DMS 273 treated with DMSO at 0.1 percent for 48 hours (cell line): Measurements from ENCODE around the gene MLLT6.

Experiments used
- DNase-seq: peaks from one replicate; lab custom pipeline; 2025; lab: John Stamatoyannopoulos, UW

Gene MLLT6

DNA sequence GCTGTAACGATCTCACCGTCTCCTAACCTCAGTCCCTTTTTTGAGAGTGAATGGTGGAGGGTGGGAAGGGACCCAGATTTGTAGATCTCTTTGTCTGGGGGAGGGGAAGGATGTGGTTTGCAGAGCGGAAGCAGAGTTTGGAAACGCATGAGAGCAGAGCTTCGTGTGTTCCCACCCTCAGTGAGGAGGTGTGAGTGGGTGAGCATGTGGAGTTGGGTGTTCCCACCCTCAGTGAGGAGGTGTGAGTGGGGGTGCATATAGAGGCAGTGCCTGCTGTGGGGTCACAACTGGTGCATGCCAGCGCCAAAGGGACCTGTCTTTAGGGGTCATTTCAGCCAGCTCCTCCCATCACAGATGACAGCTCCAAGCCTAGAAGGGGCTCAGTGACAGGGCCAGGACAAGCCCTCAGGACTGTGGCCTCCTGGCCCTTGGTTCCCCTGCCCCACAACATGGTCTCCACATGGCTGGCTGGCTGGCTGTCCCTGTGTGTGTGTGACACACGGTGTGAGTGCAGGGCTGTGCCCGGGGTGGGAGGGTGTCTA lies 23.3 kb downstream of the MLLT6 start:
- DNase-seq: no peak

DNA sequence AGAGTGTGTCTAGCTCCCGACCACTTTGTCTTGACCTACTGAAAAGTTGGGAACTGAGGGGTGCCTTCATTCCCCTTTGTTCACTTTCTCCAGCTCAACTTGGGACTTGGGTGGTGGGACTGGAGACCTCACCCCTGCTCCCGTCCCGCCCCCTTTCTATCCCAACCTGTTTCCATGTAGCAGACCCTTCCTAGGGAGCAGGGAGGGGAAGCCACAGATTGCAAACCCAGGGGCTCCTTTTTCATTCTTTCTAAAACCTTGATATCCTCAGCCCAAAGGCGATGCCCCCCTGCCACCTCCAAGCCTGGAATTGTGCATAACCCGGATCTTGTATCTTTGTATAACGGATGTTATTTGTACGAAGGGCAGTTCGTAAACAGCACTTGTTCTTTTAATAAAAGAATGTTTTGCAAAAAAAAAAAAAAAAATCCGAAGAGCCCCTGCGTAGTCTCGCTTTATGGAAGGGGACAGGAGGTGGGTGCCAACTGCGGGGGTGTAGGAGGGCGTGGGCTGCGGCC lies 24.4 kb downstream of the MLLT6 start:
- no peak for DNase-seq

DNA sequence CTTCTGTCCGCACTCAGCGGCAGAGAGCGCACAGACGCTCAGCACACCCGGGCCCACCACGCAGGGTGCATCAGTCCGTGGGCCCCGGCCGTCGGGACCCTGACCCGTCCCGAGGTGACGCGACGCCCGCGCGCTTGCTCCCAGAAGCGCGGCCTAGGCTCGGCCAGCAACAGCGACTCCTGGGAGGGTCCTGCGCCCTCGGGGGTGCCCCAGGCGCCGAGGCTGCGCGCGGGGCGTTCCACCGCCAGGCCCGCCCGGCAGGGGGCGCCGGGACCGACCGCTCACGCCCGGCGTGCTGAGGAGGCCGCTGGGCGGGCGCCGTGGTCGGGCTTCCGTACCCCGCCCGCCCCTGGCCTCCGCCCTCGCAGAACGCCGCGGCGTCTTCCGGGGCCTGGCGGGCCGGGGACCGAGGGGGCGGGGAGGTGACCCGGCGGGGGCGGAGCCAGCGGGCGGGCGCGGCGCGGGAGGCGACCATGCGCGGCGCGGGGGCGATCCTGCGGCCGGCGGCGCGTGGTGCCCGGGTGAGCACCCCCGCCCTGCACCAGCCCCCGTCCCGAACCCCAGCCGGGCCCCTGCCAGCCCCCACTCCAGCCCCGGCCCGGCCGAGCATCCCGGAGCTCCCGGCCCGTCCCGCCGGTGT lies 24.9 kb downstream of the MLLT6 start, which contains the start of gene CISD3:
TSS of gene CISD3 (plus strand) at position 456 of the 640 bp plus-strand sequence. CDS start at position 474, 18 bp downstream.
- peak; percentile 36 for DNase-seq

DNA sequence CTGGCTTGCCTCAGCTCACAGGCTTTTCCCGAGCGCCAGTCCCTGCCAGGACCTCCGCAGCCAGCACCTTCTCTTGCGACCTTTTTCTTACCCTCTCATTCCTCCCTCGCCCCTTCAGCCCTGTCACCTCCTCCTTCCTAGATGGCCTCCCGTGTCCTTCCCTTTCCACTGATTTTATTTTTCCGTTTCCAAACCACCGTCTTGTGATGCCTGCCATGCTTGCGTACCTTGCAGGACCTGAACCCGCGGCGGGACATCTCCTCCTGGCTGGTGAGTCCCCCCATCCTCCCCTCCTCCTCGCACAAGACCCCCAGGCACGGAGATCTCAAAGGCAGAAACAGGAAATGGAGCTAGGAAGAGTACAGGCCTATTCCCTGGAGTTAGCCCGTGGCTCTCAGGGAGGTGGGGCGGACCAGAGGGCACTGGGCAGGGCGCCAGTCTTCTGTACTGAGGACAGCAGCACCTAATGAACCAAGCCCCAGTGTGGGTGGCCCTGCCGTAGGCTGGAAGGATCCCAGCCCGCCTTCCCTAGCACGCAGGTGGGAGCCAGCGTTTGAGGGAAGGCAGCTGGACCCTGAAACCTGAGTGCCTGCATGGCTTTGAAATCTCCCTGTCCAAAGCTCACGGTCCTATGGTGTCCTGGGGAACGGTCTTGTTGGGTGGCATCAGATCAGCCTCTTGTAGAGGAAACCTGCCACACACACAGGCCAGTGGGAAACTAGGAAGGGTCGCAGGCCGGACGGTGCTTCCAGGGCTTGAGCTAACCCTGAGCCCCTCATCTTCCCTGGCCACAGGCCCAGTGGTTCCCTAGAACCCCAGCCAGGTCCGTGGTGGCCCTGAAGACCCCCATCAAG lies 25.7 kb downstream of the MLLT6 start:
- no peak for DNase-seq

DNA sequence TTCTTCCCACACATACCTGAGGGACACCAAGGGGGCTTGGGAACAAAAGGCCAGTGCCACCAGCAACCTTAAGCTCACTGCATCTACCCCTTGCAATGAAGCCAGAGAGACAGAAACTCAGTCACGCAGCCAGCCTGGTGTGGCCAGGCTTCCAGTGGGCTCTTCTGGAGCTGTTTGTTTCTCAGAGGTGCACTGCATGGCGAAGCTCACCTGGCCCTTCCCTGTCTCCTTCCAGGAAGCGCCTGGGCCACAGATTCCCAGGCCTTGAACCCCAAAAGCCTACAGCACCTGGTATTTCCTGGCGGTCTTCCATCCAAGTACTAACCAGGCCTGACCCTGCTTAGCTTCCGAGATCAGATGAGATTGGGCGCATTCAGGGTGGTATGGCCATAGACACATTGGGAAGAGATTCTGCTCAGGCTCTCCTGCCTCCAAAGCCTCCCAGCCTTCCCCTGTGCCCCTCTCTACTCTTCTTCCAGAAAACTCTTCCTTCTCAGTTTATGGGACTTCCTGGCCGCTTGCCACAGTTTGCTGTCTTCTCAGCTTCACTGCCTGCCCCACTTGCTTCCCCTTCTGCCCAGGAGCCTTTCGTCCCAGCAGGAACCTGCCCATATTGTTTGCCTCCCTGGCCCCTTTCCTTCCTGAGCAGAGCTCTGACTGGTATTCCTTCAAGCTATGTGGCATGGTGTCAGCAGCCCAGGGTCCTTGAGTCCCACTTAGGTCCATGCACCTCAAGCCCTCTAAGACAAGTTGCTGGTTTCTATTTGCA lies 26.6 kb downstream of the MLLT6 start:
- no peak for DNase-seq

- DNase-seq: no peak
Measured at GRCh38 chr17:38732376-38733281, 27.6 kb downstream of the MLLT6 start.

- DNase-seq: no peak
Measured at GRCh38 chr17:38733282-38733981, 28.4 kb downstream of the MLLT6 start.

DNA sequence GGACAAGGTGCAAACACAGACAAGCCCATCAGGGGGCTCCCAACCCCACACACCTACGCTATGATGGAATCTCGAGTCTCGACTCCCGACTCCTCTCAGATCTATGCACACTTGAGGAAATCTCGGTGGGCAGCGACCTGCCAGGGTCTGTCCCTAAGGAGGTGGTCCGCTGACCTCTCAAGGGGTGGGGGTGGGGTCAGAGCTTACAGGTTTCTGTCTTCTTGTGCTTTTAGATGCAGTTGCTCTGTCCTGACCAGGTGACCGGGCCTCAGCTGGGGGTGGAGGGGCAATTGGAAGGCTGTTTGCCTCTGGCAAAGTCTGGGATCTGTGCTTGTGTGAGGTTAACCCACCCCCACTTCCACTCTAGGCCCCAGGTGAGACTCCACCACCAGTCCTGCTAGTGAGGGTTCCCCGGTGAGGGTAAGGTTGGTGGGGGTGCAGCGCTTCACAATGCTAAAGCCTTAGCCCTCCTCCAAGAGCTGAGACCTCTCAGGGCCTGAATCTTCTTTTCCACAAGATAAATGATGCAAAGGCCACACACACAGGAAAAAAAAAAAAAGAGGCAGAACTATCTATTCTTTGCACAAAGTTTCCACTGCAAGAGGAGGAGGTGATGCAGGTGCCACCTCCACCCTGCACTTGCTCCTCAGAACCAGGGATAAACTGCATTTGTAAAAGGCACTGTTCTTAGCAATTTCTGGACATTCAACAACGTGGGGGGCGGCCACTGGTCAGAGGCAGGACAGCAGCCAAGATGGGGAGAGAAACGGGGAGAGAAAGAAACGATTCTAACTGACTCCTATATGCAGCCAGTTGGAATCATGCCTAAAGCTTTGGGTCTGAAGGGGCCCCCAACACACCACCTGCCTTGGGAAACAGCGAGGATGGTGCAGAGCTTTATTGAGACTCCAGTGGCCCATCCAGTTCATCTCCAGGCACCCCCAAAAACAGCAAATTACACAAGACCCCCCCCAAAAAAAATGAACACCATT lies 29.2 kb downstream of the MLLT6 start:
- DNase-seq: peak; percentile 10

DNA sequence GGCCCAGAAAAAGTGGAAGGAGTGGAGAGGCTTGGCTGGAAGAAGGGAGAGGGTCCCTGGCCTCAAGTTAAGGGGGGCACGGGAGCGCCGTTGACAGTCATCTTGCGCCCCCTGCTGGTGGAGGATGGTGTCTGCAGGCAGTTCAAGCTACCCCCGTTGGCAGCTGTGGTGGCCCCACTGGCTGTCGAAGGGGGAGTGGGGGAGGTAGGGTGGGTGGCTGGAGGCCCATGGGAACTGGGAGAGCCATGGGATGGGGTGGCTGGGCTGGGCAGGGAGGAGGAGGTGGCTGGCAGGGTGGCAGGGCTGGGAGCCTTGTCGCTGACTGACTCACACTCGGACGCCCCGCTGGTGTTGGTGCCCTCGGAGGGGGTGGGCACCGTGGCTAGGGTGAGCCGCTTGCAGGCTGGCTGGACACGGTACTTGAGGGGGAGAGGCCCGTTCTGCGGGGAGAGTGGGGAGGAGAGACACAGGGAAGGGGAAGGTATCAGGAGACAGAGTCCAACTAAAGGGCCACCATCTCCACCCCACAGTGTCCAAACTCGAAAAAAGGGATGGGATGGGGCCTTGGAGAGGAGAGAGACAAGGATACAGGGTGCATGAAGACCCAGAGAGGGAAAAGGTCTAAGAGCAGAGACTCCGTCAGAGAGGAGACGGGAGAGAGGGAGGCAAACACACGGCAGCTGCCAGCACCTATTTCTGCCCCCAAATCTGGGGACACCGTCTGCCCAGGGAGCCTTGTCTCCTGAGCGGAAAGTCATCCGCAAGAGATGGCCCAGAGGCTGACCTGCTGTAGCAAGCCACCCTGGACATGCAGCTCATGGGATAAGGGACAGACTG lies 30.3 kb downstream of the MLLT6 start:
- no peak for DNase-seq

DNA sequence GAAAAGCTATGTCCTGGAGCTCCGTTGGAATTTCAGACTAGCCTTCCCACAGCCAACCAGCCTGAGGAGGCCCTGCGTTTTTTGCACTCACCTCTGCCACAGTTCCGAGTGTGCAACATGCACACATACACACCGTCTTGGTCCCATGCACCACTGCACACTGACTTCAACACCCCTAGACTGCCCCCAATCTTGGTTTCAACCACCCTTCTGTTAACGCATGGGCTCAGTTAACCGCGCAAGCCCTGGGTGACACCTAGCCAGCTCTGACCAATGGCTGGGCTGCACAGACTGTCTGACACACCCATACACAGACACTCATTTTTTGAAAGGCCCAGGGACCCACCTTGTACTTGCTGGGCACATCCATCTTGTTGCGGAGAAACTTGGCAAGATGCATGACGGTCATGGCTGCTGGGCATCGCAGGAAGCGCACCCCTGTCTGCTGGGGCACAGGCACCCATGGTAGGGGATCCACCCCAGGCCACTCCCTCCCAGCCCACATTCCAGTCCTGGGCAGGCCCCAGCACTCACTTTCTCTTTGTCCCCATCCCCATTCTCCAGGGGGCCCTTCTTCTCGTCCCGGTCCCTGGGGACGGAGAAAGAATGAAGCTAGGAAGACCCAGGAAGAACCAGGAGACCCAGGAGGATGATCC lies 33.1 kb downstream of the MLLT6 start:
- DNase-seq: no peak

GRCh38 chr17:38738686-38739085 lies 33.6 kb downstream of the MLLT6 start:
- DNase-seq: no peak

DNA sequence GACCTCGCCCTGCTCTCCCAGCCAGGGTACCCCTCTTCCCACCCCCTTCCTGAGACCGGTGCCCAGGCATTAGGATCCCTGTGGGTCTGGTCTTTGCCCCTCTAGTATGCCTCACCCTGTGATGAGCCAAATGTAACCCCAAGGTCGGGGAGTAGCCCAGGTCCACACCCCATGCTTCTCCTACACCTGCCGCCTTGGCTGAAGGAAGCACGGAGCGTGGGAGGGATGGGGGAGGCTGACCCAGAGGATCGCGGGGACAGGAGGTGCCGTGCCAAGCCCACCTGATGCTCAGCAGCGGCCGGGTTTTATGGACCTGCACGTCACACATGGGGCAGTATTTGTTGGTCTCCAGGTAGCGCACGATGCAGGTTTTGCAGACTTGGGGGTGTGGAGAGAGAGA lies 34.2 kb downstream of the MLLT6 start:
- DNase-seq: no peak

DNA sequence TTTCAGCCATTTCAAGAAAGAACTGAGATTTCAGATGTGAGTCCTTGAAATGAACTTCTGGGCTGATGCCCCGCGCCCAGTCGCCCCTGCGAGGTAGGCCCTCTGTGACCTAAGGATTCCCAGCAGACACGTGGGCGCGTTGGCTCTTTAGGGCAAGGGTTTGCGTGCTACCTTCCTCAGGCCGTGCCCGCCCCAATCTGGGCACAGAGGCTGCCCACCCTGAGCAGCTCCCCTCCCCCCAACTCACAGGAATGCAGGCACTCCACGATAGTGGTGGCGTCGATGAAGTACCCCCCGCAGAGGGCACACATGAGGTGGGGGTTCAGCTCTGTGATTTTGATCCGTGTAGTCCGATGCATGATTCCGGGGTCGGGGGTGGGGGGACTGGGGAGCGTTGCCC lies 35.0 kb downstream of the MLLT6 start:
- no peak for DNase-seq

DNA sequence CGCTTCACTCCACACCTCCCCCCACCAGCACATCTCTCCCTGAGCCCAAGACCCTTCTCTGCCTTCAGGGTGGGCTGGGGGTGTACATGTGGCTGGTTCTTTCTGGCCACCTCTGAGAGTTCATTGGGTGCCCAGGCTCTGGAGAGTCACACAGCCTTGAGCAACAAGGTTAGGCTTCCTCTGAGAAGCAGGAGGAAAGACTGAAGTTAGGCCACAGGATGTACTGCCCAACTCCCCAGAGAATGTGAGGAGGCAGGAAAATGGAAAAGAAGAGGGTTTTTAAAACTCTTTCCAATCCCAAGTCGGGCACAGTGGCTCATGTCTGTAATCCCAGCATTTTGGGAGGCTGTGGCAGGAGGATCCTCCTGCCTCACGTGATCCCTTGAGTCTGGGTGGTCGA lies 35.7 kb downstream of the MLLT6 start:
- DNase-seq: no peak

- no peak for DNase-seq
Measured at GRCh38 chr17:38741461-38741860, 36.4 kb downstream of the MLLT6 start.

DNA sequence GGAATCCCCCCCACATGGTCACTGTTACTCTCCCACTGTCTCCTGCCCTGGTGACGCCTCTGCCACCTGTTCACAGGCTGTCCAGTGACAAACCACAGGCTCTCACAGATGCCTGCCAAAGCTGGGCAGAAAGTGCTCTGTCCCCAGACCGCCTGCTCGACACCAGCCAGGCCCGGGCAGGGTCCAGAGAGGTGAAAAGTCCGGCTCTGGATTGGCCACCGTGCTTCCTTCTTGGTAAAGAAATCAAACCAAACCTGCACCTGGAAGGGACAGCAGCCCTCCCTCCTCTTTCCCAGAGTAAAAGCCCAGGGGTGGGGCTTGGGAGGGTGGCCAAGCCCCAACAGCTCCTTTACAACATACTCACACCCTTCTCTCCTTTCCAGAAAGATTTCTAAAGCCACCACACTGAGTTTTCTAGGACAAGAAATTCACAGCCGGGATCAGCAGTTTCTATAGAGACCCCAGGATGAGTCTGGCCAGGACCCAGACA lies 36.9 kb downstream of the MLLT6 start:
- DNase-seq: no peak
